Ishikawa (cell line): ENCODE data around the gene LMF2.
A peak's percentile ranks its signal among the peaks of the same experiment; 100 is the strongest.

Experiments
- CEBPB ChIP-seq: IDR thresholded peaks from 2 replicates; pipeline ENCODE4 v1.6.1; 2012
- CREB1 ChIP-seq: IDR thresholded peaks from 2 replicates; pipeline ENCODE4 v1.6.1; 2012; ENCODE audit warnings: low read depth
- EGR1 ChIP-seq: IDR thresholded peaks from 2 replicates; pipeline ENCODE4 v1.6.1; 2012
- EP300 ChIP-seq: IDR thresholded peaks from 2 replicates; pipeline ENCODE4 v1.6.1; 2012; ENCODE audit warnings: borderline replicate concordance
- FOXM1 ChIP-seq: IDR thresholded peaks from 2 replicates; pipeline ENCODE4 v1.6.1; 2012; ENCODE audit warnings: low read depth, borderline replicate concordance
- NFIC ChIP-seq: IDR thresholded peaks from 2 replicates; pipeline ENCODE4 v1.6.1; 2012
- RAD21 ChIP-seq: IDR thresholded peaks from 2 replicates; pipeline ENCODE4 v1.6.1; 2012; ENCODE audit warnings: low read depth
- TAF1 ChIP-seq: IDR thresholded peaks from 2 replicates; pipeline ENCODE4 v1.6.1; 2012; ENCODE audit warnings: low read depth, mild to moderate bottlenecking
- TCF12 ChIP-seq: IDR thresholded peaks from 2 replicates; pipeline ENCODE4 v1.6.1; 2012; ENCODE audit warnings: low read depth
- TEAD4 ChIP-seq: IDR thresholded peaks from 2 replicates; pipeline ENCODE4 v1.6.1; 2012
- YY1 ChIP-seq: IDR thresholded peaks from 2 replicates; pipeline ENCODE4 v1.6.1; 2012; ENCODE audit warnings: low read depth
- ZBTB7A ChIP-seq: IDR thresholded peaks from 2 replicates; pipeline ENCODE4 v1.6.1; 2012; ENCODE audit warnings: low read depth
- TF ChIP-seq, protein P1 (sequence below): IDR thresholded peaks from 2 replicates; pipeline ENCODE4 v1.6.1; 2012
- TF ChIP-seq, protein P2 (sequence below): IDR thresholded peaks from 2 replicates; pipeline ENCODE4 v1.6.1; 2012
- TF ChIP-seq, protein P3 (sequence below): IDR thresholded peaks from 2 replicates; pipeline ENCODE4 v1.6.1; 2012; ENCODE audit warnings: low read depth, mild to moderate bottlenecking

Gene LMF2

DNA sequence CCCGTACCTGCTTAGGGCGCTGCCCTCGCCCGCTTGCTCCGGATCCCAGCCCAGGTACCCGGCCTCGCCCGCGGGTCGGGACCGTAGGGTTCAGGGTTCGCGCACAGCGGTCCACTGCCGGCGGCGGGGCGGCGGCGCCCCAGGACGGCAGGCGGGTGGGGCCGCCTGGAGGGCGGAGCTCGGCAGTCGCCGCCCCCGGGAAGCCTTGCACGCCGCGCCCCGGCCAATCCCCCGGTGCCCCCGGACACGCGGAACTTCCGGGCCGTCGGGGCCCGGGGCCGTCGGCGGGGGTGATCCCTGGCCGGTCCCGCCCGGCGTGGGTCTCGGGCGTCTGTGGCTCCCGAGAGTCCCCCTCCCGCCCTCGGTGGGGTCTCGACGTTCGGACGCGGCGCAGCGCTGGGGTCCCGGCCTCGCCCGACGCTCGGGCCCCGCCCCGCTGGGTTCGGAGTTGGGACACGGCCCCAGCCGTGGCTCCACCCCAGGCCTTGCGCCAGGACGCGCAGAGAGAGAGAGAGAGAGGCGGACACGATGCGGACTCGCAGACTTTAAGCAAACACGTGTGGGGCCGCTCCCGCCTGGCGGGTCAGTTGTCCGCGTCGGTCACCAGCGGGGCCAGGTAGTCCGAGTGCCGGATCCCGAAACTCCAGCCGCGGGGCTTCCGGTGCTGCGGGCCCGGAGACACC lies 22.5 kb upstream of the LMF2 start, which contains the start of gene TYMP:
Gene TYMP, minus strand, starts transcription at position 116 of the 683 bp plus-strand sequence. CDS start 303 bp downstream, outside the sequence.
- peak; percentile 57; the same call in 1 of the 2 replicates for TF ChIP-seq YY1
- TF ChIP-seq NFIC: peak; percentile 25; the same call in 1 of the 2 replicates
- no peak for TF ChIP-seq EP300
- TF ChIP-seq CREB1: no peak
- no peak for TF ChIP-seq EGR1
- TF ChIP-seq TAF1: 0 out of 2 replicates have a peak, but pooled peaks have one; percentile 35
- peak; percentile 38; the same call in 1 of the 2 replicates for TF ChIP-seq TCF12
- TF ChIP-seq CEBPB: no peak
- TF ChIP-seq, protein P1, sequence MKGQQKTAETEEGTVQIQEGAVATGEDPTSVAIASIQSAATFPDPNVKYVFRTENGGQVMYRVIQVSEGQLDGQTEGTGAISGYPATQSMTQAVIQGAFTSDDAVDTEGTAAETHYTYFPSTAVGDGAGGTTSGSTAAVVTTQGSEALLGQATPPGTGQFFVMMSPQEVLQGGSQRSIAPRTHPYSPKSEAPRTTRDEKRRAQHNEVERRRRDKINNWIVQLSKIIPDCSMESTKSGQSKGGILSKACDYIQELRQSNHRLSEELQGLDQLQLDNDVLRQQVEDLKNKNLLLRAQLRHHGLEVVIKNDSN: peak; percentile 25; the same call in 1 of the 2 replicates
- TF ChIP-seq ZBTB7A: no peak
- no peak for TF ChIP-seq RAD21
- peak; percentile 21; the same call in 1 of the 2 replicates for TF ChIP-seq TEAD4
- TF ChIP-seq, protein P2, sequence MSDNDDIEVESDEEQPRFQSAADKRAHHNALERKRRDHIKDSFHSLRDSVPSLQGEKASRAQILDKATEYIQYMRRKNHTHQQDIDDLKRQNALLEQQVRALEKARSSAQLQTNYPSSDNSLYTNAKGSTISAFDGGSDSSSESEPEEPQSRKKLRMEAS: peak; percentile 96
- no peak for TF ChIP-seq FOXM1
- TF ChIP-seq, protein P3, sequence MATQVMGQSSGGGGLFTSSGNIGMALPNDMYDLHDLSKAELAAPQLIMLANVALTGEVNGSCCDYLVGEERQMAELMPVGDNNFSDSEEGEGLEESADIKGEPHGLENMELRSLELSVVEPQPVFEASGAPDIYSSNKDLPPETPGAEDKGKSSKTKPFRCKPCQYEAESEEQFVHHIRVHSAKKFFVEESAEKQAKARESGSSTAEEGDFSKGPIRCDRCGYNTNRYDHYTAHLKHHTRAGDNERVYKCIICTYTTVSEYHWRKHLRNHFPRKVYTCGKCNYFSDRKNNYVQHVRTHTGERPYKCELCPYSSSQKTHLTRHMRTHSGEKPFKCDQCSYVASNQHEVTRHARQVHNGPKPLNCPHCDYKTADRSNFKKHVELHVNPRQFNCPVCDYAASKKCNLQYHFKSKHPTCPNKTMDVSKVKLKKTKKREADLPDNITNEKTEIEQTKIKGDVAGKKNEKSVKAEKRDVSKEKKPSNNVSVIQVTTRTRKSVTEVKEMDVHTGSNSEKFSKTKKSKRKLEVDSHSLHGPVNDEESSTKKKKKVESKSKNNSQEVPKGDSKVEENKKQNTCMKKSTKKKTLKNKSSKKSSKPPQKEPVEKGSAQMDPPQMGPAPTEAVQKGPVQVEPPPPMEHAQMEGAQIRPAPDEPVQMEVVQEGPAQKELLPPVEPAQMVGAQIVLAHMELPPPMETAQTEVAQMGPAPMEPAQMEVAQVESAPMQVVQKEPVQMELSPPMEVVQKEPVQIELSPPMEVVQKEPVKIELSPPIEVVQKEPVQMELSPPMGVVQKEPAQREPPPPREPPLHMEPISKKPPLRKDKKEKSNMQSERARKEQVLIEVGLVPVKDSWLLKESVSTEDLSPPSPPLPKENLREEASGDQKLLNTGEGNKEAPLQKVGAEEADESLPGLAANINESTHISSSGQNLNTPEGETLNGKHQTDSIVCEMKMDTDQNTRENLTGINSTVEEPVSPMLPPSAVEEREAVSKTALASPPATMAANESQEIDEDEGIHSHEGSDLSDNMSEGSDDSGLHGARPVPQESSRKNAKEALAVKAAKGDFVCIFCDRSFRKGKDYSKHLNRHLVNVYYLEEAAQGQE: no peak

DNA sequence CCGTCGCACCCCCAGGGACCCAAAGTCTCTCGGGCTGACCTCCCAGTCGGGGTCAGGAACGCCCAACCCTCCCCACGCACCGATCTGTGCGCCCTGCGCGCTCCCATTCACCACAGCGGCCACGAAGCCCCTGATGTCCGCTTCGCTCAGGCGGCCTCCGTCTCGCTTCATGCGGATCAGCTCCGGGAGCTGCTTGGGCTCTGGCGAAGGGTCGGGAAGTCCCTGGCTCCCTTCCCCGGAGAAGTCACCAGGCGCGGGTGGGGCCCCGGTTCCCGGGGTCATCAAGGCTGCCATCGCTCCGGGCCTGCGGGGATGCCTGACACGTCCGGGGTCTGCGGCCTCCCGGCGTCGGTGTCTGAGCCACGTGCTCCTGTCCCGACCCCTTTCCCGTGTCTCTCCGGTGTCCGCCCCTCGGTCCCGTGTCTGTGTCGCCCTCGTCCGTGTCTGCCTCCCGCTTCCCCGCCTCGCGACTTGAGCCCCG lies 22.0 kb upstream of the LMF2 start:
- TF ChIP-seq CREB1 (no peak), NFIC (no peak), ZBTB7A (no peak), CEBPB (no peak), RAD21 (no peak), EP300 (no peak), TEAD4 (no peak)
- TF ChIP-seq, protein P1: no peak

GRCh38 chr22:50528682-50529415 lies 21.3 kb upstream of the LMF2 start:
- TF ChIP-seq, protein P2: peak; percentile 93
- TF ChIP-seq RAD21: no peak
- TF ChIP-seq, protein P3: no peak

DNA sequence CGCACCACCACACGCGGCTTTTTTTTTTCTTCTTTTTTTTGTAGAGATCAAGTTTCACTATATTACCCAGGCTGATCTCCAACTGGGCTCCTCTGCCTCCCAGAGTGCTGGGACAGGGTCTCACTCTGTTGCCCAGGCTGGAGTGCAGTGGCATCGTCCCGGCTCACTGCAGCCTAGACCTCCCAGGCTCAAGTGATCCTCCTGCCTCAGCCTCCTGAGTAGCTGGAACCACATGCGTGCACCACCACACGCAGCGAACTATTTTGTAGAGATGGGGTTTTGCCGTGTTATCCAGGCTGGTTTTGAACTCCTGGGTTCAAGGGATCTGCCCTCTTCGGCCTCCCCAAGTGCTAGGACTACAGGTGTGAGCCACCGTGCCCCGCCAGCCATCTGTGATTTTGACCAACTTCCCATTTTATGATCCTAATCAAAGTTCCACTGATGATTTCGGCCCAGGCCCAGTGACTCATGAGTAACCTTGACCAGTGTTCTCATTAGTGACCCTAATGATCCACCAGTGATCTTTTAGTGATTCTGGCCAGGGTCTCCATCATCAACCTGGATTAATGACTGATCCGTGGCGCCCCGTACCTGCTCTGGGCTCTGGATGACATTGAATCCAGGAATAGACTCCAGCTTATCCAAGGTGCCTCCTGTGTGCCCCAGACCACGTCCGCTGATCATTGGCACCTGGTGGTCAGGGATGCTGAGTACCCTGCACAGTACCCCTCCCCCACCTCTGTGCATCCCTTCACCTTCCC lies 20.6 kb upstream of the LMF2 start:
- TF ChIP-seq TCF12 (no peak), CREB1 (no peak), YY1 (no peak), NFIC (no peak), TEAD4 (no peak), FOXM1 (no peak), CEBPB (no peak), RAD21 (no peak), ZBTB7A (no peak)
- TF ChIP-seq, protein P2: no peak
- TF ChIP-seq, protein P3: no peak
- TF ChIP-seq, protein P1: no peak
